Fibroblast of lung (primary cell): ENCODE data around the gene DTX3L.

Experiments used
- EZH2 ChIP-seq: IDR thresholded peaks from 2 replicates; pipeline ENCODE4 v1.5.1; 2012; ENCODE audit warnings: low read length, control low read depth, mild to moderate bottlenecking; ENCODE audit errors: missing control alignments
- TF ChIP-seq, protein P1 (sequence below), 2 donors: IDR thresholded peaks in 1 of 2; conservative IDR thresholded peaks in 1 of 2; 1 replicate in 1 of 2; 2 replicates in 1 of 2; pipeline ENCODE4 v1.5.1; 2011 to 2012; ENCODE audit warnings: low read length in 2 of 2, control low read depth in 1 of 2, inconsistent platforms in 1 of 2, low read depth in 1 of 2, mild to moderate bottlenecking in 1 of 2

DNA sequence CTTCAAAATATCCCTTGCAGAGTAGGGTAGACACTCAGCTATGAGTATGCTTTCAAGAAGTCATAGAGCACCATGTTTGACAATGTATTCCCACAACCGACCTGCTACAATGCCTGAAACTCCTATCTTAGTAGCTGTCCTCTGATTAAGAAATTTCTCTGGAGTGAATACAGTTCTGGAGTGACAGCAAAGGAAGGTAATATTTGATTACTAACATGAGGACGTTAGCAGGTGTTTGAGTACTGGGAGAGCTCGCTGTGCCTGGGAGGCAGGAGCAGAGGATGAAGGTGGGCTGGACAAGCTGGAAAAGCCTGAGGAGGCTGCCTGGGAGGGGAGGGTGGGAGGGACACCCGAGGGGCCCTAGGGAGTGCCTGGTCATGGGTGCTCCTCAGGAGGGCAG, 56.3 kb downstream of the DTX3L start:
- no peak for TF ChIP-seq EZH2
- TF ChIP-seq, protein P1, sequence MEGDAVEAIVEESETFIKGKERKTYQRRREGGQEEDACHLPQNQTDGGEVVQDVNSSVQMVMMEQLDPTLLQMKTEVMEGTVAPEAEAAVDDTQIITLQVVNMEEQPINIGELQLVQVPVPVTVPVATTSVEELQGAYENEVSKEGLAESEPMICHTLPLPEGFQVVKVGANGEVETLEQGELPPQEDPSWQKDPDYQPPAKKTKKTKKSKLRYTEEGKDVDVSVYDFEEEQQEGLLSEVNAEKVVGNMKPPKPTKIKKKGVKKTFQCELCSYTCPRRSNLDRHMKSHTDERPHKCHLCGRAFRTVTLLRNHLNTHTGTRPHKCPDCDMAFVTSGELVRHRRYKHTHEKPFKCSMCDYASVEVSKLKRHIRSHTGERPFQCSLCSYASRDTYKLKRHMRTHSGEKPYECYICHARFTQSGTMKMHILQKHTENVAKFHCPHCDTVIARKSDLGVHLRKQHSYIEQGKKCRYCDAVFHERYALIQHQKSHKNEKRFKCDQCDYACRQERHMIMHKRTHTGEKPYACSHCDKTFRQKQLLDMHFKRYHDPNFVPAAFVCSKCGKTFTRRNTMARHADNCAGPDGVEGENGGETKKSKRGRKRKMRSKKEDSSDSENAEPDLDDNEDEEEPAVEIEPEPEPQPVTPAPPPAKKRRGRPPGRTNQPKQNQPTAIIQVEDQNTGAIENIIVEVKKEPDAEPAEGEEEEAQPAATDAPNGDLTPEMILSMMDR (conservative IDR thresholded peaks at IDR 0.05 in 1 of 2, IDR thresholded peaks at IDR 0.05 in 1 of 2; ENCODE audit: low read depth in 1 of 2, low read length in 2 of 2) = no peak
